Brain pericyte (primary cell): ENCODE results near the gene GABPA.
"Not testable (repeated sequence)": the region's sequence is repeated elsewhere in the genome, so short reads cannot be mapped to it uniquely, and the experiment has no call there.

ENCODE experiments used
- DNase-seq: peaks from one replicate; pipeline ENCODE4 v3.0.0-alpha.2; 2012; ENCODE audit warnings: low read depth, low spot score

The GABPA gene

DNA sequence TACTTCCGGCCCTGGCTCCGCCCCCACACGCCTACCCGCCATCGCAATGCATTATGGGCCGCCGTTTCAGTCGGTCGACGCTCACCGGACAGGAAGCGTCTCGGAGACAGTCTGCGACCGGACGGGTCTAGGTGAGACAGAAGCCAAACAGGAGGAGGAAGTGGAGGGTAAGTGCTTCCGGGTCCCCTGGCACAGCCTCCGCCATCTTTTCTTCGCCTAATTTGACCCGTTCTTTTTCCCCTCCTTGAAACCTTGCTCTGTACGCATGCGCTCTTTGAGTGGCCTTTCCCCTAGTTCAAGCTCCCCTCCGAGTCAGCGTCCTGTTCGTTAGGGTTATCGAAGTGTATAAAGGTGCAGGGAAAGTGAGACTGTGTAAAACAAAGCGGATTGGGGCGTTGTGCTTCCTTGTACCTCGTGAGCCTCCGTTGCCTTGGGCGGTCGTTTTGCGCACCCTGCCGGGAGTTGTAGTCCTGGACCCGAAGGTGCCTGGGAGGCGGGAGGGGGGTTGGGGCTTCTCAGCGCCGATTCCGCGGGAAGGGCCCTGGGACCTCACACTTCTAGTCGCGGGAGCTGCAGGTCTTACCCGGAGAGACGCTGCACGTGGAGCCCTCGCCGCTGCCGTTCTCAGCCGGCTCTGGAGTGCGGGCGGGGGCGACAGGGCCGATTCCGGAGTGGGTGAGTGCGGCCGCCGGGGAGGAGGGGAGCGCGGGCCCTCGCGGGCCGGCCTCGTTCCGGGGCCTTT lies at the start of gene GABPA, which contains the start of gene ATP5PF:
GABPA (plus strand) TSS at position 69 of the 742 bp plus-strand sequence. CDS start 6,627 bp downstream, outside the sequence.
ATP5PF (minus strand) TSS at position 1 of the 742 bp plus-strand sequence. CDS start 5,110 bp downstream, outside the sequence.
- peak; percentile 95 for DNase-seq

DNA sequence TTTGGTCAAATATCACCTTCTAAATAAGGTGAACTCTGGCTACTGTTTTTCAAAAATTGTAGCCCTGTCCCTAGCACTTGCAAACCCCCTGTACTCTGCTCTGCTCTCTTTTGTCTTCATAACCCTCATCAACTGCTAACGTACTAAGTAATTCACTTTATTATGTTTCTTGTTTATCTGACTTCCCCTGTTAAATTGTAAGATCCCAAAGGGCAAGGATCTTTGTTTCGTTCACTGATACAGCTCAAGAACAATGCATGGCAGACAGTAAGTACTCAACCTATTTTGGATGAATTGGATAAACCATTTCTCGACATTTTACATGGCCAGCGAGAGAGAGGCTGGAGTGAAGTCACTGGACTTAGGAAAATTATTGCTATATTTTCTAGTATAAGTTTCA lies 47.0 kb upstream of the GABPA start:
- no peak for DNase-seq

DNA sequence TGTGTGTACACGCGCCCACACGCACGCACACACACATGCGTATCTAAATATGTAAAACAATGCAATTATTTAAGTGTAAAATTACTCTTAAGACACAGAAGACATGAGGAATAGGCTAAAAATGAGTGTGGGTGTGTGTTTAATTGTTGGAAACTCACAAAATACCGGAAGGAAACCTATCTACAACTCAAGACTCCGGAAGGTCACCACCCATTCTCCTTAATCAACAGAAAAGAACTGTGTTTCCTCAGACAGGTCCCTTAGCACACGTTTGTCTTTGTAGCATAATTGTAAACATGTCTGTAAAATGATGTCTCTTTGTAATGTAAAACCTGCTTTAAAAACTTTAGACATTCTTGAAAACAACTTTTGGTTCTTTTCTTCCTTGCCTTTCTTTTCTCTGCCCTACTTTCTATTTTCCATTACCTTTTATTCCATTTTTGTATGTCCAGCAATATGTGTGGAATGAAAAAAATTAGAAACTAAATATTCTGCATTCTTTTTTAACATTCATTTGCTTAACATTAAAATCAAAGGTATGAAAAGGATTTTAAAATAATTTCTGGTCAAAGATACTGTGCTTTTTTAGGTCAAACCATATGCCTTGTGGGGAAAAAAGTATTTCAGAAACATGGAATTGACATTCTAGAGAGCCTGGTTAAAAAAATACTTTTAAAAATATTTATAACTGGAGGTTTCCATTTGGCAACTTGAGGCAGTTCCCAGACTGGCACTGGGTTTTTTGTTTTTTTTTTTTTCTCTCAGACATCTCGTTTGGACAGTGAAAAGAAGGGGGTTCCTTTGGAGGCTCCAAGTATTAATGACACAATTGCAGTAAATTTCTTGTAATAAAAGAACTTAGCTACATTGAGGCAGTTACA lies 46.3 kb upstream of the GABPA start:
- no peak for DNase-seq

DNA sequence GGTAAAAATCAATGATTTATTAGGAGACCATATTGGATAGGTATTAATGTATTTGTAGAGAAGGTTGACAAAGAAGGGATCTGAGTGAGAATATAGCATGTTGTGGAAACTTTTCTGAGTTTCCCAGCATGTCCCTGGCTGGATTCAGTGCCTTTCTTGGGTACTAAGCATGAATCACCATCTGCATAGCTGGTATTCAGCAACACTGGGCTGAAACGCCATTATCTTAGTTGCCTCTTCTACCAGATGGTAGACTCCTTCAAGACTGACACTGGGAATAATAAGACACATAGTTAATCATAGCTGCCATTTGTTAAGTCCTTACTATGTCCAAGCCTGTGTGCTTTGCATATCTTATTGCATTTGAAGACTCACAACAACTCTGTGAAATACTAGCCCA lies 45.5 kb upstream of the GABPA start:
- DNase-seq, result no peak

- DNase-seq, result no peak
These were observed 42.8 kb upstream of the GABPA start for GRCh38 chr21:25691976-25692375.

DNA sequence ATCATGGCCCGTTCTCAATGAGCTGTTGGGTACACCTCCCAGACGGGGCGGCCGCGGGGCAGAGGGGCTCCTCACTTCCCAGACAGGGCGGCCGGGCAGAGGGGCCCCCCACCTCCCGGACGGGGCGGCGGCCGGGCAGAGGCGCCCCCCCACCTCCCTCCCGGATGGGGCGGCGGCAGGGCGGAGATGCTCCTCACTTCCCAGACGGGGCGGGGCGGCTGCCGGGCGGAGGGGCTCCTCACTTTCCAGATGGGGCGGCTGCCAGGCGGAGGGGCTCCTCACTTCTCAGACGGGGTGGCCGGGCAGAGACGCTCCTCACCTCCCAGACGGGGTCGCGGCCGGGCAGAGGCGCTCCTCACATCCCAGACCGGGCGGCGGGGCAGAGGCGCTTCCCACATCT lies 39.3 kb upstream of the GABPA start:
- not testable (repeated sequence) for DNase-seq

GRCh38 chr21:25700741-25701140 lies 34.0 kb upstream of the GABPA start:
- no peak for DNase-seq

GRCh38 chr21:25701529-25701928 lies 33.2 kb upstream of the GABPA start:
- no peak for DNase-seq

DNA sequence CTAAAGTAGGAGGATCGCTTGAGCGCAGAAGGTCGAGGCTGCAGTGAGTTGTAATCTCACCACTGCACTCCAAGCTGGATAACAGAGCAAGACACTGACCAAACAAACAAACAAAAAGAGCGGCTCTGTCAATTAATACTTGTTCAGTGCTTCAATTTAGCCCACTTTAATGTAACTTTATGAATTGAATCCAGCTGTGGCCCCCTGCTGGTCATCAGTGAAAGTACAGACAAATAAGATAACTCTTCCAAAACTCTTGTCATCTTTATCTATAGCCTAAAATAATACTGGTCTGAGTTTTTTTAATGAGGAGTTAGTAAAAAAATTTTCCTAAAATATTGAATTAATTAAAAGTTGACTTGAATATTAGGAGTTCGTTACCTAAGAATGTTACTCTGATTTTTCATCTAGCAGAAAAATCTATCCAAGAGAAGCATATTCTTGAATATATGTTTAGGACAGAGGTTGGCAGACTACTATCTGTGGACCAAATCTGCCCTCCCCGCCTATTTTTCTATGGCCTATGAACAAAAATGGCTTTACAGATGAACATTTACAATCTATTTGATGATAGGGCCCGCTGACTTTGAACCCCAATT lies 26.2 kb upstream of the GABPA start:
- DNase-seq, result no peak

GRCh38 chr21:25709684-25710265 lies 25.0 kb upstream of the GABPA start:
- DNase-seq, result no peak

GRCh38 chr21:25710550-25710949 lies 24.2 kb upstream of the GABPA start:
- DNase-seq, result no peak

DNA sequence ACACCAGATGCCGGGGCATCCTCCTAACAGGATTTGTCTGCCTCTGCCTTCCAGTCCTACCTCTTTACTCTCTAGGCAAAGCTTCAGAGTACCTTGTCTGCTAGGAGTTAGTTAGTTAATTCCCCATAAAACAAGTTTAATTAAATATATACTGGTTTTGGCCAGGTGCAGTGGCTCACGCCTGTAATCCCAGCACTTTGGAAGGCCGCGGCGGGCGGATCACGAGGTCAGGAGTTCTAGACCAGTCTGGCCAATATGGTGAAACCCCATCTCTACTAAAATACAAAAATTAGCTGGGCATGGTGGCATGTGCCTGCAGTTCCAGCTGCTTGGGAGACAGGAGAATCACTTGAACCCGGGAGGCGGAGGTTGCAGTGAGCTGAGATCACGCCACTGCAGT lies 20.7 kb upstream of the GABPA start:
- DNase-seq, result not testable (repeated sequence)

DNA sequence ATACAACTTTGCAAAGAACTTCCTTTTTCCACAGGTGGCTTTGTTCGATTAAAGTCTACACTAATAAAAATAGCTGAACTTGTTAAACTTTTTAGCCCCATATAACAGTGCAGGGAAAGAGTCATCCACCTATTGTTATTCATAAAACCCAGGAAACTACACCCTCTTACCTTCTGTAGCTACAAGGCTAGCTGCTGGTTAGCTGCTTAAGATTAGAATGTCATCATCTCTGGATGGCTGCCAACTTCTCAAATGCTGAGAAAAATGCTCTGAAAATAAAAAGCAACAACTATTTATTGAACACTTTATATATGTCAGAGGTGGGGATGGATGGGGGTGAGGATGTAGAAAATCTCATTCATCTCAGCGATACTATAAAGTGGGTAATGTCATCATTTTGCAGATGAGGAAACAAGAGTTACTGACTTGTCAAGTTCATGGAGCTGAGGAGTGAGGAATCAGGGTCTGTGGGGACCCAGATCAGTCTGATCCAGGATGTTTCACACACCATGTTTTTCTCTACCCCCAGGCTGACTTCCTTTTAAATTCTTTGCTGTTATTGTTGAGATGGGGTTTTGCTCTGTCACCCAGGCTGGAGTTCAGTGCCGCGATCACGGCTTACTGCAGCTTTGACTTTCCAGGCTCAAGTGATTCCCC lies 17.2 kb upstream of the GABPA start:
- no peak for DNase-seq

DNA sequence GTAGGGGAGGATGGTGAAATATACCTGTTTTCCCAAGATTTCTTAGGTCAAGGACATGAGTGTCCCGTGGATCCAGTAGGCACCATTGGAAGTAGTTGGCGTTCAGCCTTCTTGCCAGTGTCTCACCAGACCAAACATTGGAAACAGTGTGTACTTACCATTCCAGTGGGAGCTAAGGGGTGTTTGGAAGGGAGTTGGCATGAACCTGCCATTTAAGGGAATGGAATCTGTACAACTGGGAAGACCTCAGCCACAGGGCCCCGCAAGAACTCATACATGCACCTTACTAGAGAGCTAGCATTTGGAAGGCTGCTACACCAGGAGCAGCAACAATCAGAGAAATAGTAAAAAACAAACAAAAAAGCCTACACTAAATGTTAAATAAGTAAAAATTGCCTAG lies 12.8 kb upstream of the GABPA start:
- DNase-seq, result no peak

DNA sequence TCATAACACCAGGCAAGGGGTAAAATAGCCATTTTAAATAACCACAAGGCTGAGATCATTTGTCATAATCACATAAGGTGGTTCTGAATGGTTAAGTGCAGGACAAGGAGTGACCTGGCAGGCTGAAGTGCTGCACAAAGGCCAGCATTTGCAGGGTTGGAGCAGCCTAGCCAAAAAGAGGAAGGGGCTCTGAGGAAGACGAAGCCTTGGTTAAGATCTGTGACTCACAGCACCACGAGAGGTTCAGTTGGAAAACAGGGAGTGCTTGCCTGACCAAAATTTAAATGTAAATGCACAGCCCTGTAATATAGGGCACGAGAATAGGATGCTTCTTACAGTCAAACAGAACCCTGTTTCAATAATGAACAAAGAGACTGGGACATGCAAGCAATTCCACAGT lies 12.1 kb upstream of the GABPA start:
- DNase-seq, result no peak

GRCh38 chr21:25732091-25732760 lies 2.5 kb upstream of the GABPA start:
- DNase-seq, result no peak

GRCh38 chr21:25733859-25734653 lies 716 bp upstream of the GABPA start:
- DNase-seq, result no peak

GRCh38 chr21:25734654-25734903 lies 193 bp upstream of the GABPA start:
- no peak for DNase-seq

DNA sequence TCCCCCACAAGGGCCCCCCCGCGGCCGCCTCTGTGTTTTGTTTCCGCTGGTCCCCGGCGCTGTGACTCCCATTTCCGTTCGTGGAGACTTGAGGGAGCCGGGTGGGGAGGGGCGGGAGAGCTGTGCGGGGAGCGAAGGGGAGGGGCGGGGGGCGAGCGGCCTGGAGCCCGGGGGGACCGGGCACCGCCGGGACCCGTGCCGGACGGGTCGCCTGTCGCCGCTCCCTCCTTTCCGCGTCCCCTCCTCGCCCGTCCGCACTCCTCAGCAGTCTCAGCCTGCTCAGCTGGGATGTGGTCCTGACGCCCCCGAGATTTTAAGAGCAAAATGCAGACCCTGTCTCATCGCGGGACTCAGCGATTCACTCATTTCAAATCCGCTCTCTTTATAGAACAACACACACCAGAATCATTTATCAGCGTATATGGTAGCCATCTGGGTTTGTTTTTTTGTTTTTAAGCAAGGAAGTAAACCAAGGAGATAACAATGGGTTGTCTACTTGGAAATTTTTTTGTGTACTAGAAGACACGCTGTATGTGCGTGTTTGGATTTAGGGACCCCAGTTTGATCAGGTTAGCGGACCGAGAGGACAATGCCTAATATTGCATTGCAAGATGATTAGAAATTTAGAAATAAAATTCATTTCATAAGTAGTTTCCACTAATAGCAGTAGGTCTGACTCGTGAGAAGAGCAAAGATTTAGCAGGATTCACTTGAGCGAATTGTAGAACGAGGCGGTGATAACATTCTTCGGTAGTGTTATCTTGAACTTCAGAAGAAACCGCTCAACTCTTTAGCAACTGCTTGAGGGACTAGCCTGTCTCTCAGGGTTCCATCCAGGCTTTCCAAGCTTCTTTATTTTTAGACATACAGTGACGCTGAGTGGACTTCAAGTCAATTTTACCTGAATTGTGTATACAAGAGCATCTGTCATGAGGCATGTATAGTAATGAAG lies 1.1 kb downstream of the GABPA start:
- DNase-seq, result no peak
